ENCODE results near the gene UQCC3. TPM values are rescaled to one million over a fixed set of nuclear protein-coding genes. Genes with fewer than 3 reads are reported as not detected.

UQCC3 gene
- total and polyA plus RNA-seq, 9 of the 15 experiments (the other 6 are each of a cell fraction or from before 2014, with no cell fraction given), result 3.3 to 44.3 (median 8.0) TPM

- TF ChIP-seq NBN (IDR thresholded peaks at IDR 0.05; ENCODE audit: low read depth), result no peak; the same call in 1 of the 2 replicates
- TF ChIP-seq RBM34 (IDR thresholded peaks at IDR 0.05; ENCODE audit: borderline replicate concordance, insufficient read depth, low read length), result no peak
- TF ChIP-seq ELF2 (CRISPR knock-in tag; IDR thresholded peaks at IDR 0.05), result peak; percentile 83
- no peak for TF ChIP-seq ATF2 (CRISPR knock-in tag; IDR thresholded peaks at IDR 0.05)
- TF ChIP-seq CEBPB (tag; IDR thresholded peaks at IDR 0.05), result no peak
- no peak for TF ChIP-seq TGIF2 (CRISPR knock-in tag; IDR thresholded peaks at IDR 0.05)
- TF ChIP-seq ZNF239 (CRISPR knock-in tag; IDR thresholded peaks at IDR 0.05), result no peak
- no peak; the same call in 1 of the 2 replicates for TF ChIP-seq ZNF766 (CRISPR knock-in tag; conservative IDR thresholded peaks at IDR 0.05)
- no peak for TF ChIP-seq CREB3 (tag; conservative IDR thresholded peaks at IDR 0.05; ENCODE audit: low read depth)
- TF ChIP-seq ILF3 (IDR thresholded peaks at IDR 0.05; ENCODE audit: borderline replicate concordance), result no peak
- TF ChIP-seq ZNF644 (tag; IDR thresholded peaks at IDR 0.05; ENCODE audit: low read depth), result 0 out of 2 replicates have a peak, but pooled peaks have one; percentile 44
- TF ChIP-seq ZNF263 (CRISPR knock-in tag; IDR thresholded peaks at IDR 0.05; ENCODE audit: borderline replicate concordance), result no peak
- no peak for TF ChIP-seq DDX20 (tag; IDR thresholded peaks at IDR 0.05; ENCODE audit: low read depth)
- no peak for TF ChIP-seq EHMT2 (IDR thresholded peaks at IDR 0.05)
- no peak for TF ChIP-seq PTRF (tag; IDR thresholded peaks at IDR 0.05)
- peak; percentile 62 for TF ChIP-seq SOX6 (IDR thresholded peaks at IDR 0.05)
- TF ChIP-seq ZMIZ1 (IDR thresholded peaks at IDR 0.05; ENCODE audit: low read depth in 2 of 2, low read length in 2 of 2), result no peak
- TF ChIP-seq MEIS2 (IDR thresholded peaks at IDR 0.05; ENCODE audit: partially characterized antibody), result no peak
- peak; percentile 35; the same call in 1 of the 2 replicates for TF ChIP-seq ZNF695 (CRISPR knock-in tag; IDR thresholded peaks at IDR 0.05)
- TF ChIP-seq HLTF (IDR thresholded peaks at IDR 0.05), result no peak
- no peak for TF ChIP-seq MLX (CRISPR knock-in tag; conservative IDR thresholded peaks at IDR 0.05)
- no peak for TF ChIP-seq SNRNP70 (optimal IDR thresholded peaks at IDR 0.05; ENCODE audit: low read depth, low read length)
Measured at GRCh38 chr11:62671608-62672389, at the start of gene UQCC3, which contains the start of gene LBHD1 (continued).
